GM19240 (cell line): ENCODE results near the gene BAIAP2L1.
"Not testable (repeated sequence)": the region's sequence is repeated elsewhere in the genome, so short reads cannot be mapped to it uniquely, and the experiment has no call there.

ENCODE experiments used
- DNase-seq: peaks from one replicate; pipeline ENCODE4 v3.0.0; 2011; ENCODE audit warnings: low spot score; ENCODE audit not compliant: insufficient read length

BAIAP2L1 gene

DNA sequence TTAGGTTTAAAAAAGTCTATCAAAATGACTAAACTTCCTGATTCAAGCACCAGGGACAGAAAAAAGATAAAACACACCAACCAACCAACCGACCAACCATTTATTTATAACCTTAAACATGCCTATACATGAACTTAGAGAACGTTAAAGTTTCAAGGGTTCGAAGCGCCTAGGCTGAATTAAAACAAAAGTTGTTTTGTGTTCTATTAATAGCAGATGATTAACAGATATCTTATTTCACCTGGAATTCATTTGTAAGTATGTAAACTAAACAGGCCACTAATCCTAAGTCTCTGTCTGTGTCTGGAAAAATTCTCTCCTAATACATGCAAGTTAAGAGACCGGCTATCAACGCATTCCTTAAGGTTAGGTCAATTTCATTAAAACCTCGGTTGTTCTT lies 1.4 kb downstream of the BAIAP2L1 start:
- DNase-seq, result no peak

DNA sequence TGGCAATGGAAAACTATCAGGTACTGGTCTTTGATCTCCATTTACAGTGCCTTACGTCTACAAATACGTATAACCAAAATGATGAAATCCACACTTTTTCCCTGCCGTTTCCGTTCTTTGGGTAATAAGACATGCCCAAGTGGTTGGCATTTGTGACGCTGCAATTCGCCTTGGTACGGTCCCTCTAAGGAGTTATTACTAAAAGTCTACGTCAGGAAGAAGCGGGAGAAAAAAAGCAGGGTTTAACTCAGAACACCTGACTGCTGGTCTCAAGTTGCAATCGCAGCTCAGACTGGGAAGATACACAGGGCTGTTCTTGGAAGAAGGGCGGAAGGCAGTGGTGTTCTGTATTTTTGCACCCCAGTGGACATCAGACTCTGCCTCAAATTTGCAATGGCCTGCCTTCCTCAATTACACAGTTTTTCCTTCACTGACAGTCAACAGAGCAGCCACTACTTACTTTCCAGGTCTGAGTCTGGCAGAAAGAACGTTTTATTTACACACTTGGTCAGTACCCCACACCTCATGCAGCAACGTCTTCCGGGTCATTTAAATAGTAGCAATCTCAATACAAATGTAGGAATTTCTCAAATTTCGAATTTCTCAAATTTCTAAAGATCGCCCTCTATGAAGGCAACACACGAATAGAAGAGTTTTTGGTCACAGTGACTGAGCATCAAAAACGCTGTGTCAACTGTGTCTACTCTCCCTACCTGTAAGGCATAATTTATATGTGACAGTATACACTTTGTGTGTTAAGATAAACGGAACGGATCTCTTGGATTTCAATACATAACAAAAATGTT lies 2.1 kb downstream of the BAIAP2L1 start:
- no peak for DNase-seq

- DNase-seq, result no peak
These were observed 4.1 kb downstream of the BAIAP2L1 start for GRCh38 chr7:98396768-98397167.

- no peak for DNase-seq
These were observed 4.9 kb downstream of the BAIAP2L1 start for GRCh38 chr7:98395951-98396350.

DNA sequence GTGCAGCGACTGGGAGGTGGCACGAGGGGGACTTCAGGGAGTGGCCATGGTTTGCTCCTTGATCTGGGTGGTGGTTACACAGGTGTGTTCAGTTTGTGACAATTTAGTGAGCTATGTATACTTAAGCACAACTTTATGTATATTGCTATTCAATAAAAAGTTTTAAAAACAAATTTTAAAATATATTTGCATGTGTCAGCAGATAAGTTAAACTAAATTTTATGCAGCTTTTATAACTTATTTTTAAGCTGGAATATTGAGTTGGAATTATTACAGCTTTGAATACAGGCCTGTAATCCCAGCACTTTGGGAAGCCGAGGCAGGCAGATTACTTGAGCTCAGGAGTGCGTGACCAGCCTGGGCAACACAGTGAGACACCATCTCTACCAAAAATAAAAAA lies 5.4 kb downstream of the BAIAP2L1 start:
- no peak for DNase-seq

GRCh38 chr7:98394377-98394836 lies 6.5 kb downstream of the BAIAP2L1 start:
- no peak for DNase-seq

GRCh38 chr7:98387544-98388226 lies 13.2 kb downstream of the BAIAP2L1 start:
- no peak for DNase-seq

DNA sequence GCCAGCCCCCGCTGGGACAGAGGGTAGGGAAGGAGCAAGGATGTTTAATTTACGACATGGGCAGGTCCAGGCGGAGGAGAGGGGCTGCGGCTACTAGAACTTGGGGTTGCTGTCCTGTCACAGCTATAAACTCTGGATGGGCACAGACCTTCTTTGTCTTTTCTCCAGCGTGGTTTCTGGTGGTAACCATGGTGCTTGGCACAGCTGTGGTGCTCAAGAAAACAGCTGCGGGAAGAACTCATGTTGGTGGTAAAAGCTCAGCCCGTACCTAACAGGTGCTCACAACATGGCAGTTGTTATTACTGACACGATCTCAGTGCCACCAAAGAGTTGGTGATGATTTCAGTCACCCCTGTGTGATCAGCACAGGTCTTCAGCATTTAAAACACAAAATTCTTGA lies 13.8 kb downstream of the BAIAP2L1 start:
- no peak for DNase-seq

DNA sequence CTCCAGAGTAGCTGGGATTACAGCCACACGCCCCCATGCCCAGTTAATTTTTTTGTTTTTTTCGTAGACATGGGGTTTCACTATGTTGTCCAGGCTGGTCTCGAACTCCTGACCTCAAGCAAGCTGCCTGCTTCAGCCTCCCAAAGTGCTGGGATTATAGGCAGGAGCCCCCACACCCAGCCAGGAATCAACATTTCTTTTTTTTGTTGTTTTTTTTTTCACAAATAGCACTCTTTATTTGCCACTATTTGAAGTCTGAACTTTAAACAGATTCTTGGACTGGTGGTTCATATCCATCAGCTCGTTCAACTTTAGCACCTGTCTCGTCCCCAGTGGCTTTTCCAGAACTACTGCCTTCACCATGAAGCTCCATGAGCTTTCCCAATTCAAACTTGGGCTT lies 15.4 kb downstream of the BAIAP2L1 start:
- DNase-seq, result not testable (repeated sequence)

- DNase-seq, result no peak
These were observed 22.6 kb downstream of the BAIAP2L1 start for GRCh38 chr7:98378210-98378819.

GRCh38 chr7:98376711-98377110 lies 24.2 kb downstream of the BAIAP2L1 start:
- no peak for DNase-seq

GRCh38 chr7:98375664-98376063 lies 25.2 kb downstream of the BAIAP2L1 start:
- DNase-seq, result no peak

GRCh38 chr7:98374285-98374680 lies 26.6 kb downstream of the BAIAP2L1 start:
- DNase-seq, result no peak

GRCh38 chr7:98372993-98373392 lies 27.9 kb downstream of the BAIAP2L1 start:
- no peak for DNase-seq

DNA sequence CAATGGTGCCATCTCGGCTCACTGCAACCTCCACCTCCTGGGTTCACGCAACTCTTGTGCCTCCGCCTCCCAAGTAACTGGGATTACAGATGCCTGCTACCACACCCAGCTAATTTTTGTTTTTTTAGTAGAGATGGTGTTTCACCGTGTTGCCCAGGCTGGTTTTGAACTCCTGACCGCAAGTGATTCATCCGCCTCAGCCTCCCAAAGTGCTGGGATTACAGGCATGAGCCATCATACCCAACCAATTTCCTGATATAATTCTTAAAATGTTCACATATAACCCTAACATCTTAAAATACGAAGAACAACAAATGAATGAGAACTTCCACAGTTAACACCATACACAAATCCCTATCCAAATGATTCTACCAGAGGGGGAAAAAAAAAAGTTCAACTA lies 31.2 kb downstream of the BAIAP2L1 start:
- no peak for DNase-seq

GRCh38 chr7:98368716-98369115 lies 32.2 kb downstream of the BAIAP2L1 start:
- no peak for DNase-seq

- DNase-seq, result no peak
These were observed 34.3 kb downstream of the BAIAP2L1 start for GRCh38 chr7:98366562-98366938.

- no peak for DNase-seq
These were observed 34.9 kb downstream of the BAIAP2L1 start for GRCh38 chr7:98365863-98366561.

DNA sequence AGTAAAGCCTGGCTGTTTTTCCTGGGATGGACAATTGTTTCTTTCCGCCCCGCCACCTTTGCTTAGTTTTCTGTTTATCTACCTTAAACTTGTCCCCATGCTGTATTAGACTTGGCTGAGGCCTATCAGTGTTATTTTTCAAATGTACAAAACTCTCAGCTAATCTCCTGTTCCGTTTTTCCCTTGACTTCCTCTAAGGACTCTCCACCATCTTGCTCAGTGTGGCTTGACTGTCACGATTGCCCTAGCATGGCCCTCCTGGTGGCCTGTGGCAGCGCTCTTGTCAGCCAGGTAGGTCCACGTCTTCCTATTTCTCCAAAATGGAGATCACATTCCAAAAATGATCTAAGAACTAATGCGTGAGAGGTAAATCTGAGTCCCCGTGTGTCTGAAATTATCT lies 36.7 kb downstream of the BAIAP2L1 start:
- DNase-seq, result no peak

- no peak for DNase-seq
These were observed 38.4 kb downstream of the BAIAP2L1 start for GRCh38 chr7:98362517-98362916.

DNA sequence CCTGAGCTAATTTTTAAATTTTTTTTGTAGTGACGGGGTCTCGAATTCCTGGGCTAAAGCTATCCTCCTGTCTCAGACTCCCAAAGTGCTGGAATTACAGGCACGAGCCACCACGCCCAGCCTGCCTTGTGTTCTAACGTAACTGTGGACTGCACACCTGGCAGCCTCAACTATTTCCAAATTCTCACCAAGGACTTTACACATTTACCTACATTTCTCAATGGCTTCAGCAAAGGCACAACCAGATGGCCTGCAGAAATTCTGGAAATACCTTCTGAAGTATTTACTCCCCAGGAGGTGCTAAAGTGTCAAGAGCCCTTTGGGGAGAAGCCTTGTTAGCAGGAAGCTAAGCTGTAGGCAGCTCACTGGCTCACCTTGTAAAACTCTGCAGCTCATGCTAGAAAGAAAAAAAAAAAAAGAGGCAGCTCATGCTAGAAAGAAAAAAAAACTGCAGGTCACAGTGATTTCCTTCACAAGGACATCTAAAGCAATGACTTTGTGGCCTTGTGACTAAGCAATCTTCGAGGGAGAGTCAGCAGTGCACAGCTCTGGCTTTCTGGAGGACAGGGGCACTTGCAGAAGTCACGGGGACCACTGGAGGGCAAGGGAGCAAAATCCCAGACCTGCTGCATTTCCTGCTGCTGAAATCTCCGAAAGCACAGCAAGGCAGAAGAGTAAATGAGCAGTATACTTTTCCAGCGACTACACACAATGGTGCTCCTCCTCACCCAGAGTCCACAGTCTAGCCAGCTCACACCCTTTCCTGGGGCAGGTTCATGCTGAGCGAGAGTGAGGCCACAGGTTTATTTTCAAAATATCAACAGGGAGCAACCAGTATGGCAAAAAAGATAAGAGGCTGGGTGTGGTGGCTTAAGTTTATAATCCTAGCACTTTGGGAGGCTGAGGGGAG lies 40.4 kb downstream of the BAIAP2L1 start:
- DNase-seq, result no peak
